B cell (primary cell): ENCODE measurements around the gene DUS2. TPM values are rescaled to one million over a fixed set of nuclear protein-coding genes. Genes with fewer than 3 reads are reported as not detected.

Source experiments
- ATAC-seq: fragments of 200-7000 bp; cut with Tn5 transposase; one replicate; pipeline ENCODE4 v1.10.0; 2021; ENCODE audit warnings: low read depth, mild to moderate bottlenecking, moderate number of reproducible peaks, moderate library complexity
- CTCF ChIA-PET: fragments of 350-600 bp; sonication (Branson Sonifier 250); formaldehyde crosslinking; loops from one replicate; lab custom pipeline; 2021; ENCODE audit warnings: antibody characterized with exemption, inconsistent platforms; lab: Charles Lee
- POLR2A ChIA-PET: fragments of 350-600 bp; sonication (Branson Sonifier 250); formaldehyde crosslinking; loops from one replicate; lab custom pipeline; 2021; ENCODE audit warnings: antibody characterized with exemption; lab: Charles Lee
- DNase-seq: peaks from one replicate; pipeline ENCODE4 v3.0.0; 2013
- H2AFZ ChIP-seq: 2 replicates; pipeline ENCODE4 v1.6.1; 2012; ENCODE audit warnings: mild to moderate bottlenecking, low read depth, low read length; ENCODE audit not compliant: insufficient read depth, poor library complexity, severe bottlenecking
- H3K27ac ChIP-seq, 2 donors: 1 replicate in 1 of 2; 2 replicates in 1 of 2; pipeline ENCODE4 v1.5.1; 2012 to 2013; ENCODE audit warnings: low read length in 2 of 2, mild to moderate bottlenecking in 2 of 2, moderate library complexity in 1 of 2
- H3K27me3 ChIP-seq, 4 experiments: fragments of 200-600 bp in 1 of 4; sonication (generic) in 1 of 4; replicated peaks in 1 of 4; 1 replicate in 2 of 4; 2 replicates in 2 of 4; pipeline versions ENCODE4 v1.6.1 to v1.7.0; 2013 to 2016; ENCODE audit warnings: low read length in 3 of 4, mild to moderate bottlenecking in 2 of 4, mixed read lengths in 1 of 4, moderate library complexity in 1 of 4; ENCODE audit not compliant: insufficient read depth in 4 of 4, control insufficient read depth in 3 of 4; ENCODE audit errors: control extremely low read depth in 1 of 4
- H3K36me3 ChIP-seq, 2 experiments: replicated peaks in 1 of 2; 1 replicate in 1 of 2; 2 replicates in 1 of 2; pipeline versions ENCODE4 v1.6.1 to v1.7.1; 2013; ENCODE audit warnings: low read length in 1 of 2; ENCODE audit not compliant: insufficient read depth in 2 of 2, control insufficient read depth in 1 of 2; ENCODE audit errors: control extremely low read depth in 1 of 2, extremely low read depth in 1 of 2
- H3K4me1 ChIP-seq, 2 donors: fragments of 200-600 bp in 1 of 2; sonication (generic) in 1 of 2; 1 replicate in 1 of 2; 2 replicates in 1 of 2; pipeline versions ENCODE4 v1.5.1 to v1.6.1; 2013 to 2017; ENCODE audit warnings: low read length in 2 of 2; ENCODE audit not compliant: control insufficient read depth in 2 of 2, insufficient read depth in 2 of 2
- H3K4me2 ChIP-seq: replicated peaks from 2 replicates; pipeline ENCODE3; 2012; ENCODE audit warnings: mild to moderate bottlenecking, low read depth, low read length; ENCODE audit not compliant: poor library complexity, severe bottlenecking
- H3K4me3 ChIP-seq, 5 experiments: fragments of 200-600 bp in 1 of 5; sonication (generic) in 1 of 5; 1 replicate in 3 of 5; 2 replicates in 2 of 5; pipeline versions ENCODE4 v1.5.1 to v1.7.0; 2011 to 2016; ENCODE audit warnings: low read length in 4 of 5, mild to moderate bottlenecking in 4 of 5, low read depth in 2 of 5, control low read depth in 1 of 5, moderate library complexity in 1 of 5; ENCODE audit not compliant: insufficient read depth in 1 of 5; ENCODE audit errors: control extremely low read depth in 1 of 5, extremely low read depth in 1 of 5
- H3K79me2 ChIP-seq: fragments of 200-600 bp; sonication (generic); one replicate; pipeline ENCODE4 v1.6.0; 2016; ENCODE audit warnings: low read length; ENCODE audit not compliant: control insufficient read depth, insufficient read depth
- H3K9ac ChIP-seq: fragments of 200-600 bp; sonication (generic); 2 replicates; pipeline ENCODE4 v1.6.1; 2017; ENCODE audit warnings: mild to moderate bottlenecking, low read length, moderate library complexity
- H3K9me3 ChIP-seq, 3 donors: one replicate each; pipeline versions ENCODE4 v1.6.1 to v1.7.1; 2013; ENCODE audit warnings: low read length in 2 of 3; ENCODE audit not compliant: control insufficient read depth in 2 of 3, insufficient read depth in 1 of 3; ENCODE audit errors: control extremely low read depth in 1 of 3
- H4K20me1 ChIP-seq: 2 replicates; pipeline ENCODE4 v1.6.0; 2012; ENCODE audit warnings: mild to moderate bottlenecking, low read length; ENCODE audit not compliant: insufficient read depth, control insufficient read depth, poor library complexity, severe bottlenecking
- H3K27ac Mint-ChIP-seq: one replicate; pipeline ENCODE4 v1.8.0; 2021; ENCODE audit warnings: mixed read lengths
- H3K27me3 Mint-ChIP-seq: one replicate; pipeline ENCODE4 v1.8.0; 2021; ENCODE audit warnings: mixed read lengths
- H3K4me1 Mint-ChIP-seq: one replicate; pipeline ENCODE4 v1.8.0; 2021; ENCODE audit warnings: mixed read lengths
- H3K4me3 Mint-ChIP-seq: one replicate; pipeline ENCODE4 v1.8.0; 2021; ENCODE audit warnings: mixed read lengths
- H3K9me3 Mint-ChIP-seq: one replicate; pipeline ENCODE4 v1.8.0; 2022; ENCODE audit warnings: mixed read lengths; ENCODE audit not compliant: insufficient read depth
- EZH2 ChIP-seq: IDR thresholded peaks from 2 replicates; pipeline ENCODE4 v1.6.1; 2012; ENCODE audit warnings: borderline replicate concordance, low read depth, mild to moderate bottlenecking, moderate library complexity, low read length; ENCODE audit not compliant: insufficient read depth, poor library complexity, severe bottlenecking
- WGBS: methylation state at CpG from one replicate; pipeline ENCODE4 v1.1.5; 2013; ENCODE audit warnings: missing lambda C conversion rate; ENCODE audit not compliant: insufficient coverage; 5-methylcytosine and 5-hydroxymethylcytosine counted together
- intact Hi-C: fragments of 100-400 bp; cut with micrococcal nuclease; formaldehyde crosslinking; loops from one replicate; pipeline ENCODE4 v1.10.0; 2022
- polyA plus RNA-seq: library from polyadenylated mRNA; depleted of rRNA; stranded (reverse); fragments of >200 nt; gene quantifications from 2 replicates; pipeline ENCODE4 v1.2.3, GENCODE V29; 2012
- total RNA-seq, 2 donors: library from RNA; stranded (reverse); fragments of 120-200 nt in 1 of 2; gene quantifications; 1 replicate in 1 of 2; 2 replicates in 1 of 2; pipeline versions ENCODE4 v1.2.3 to v1.2.4, GENCODE V29; 2013 to 2022
- TF ChIP-seq, protein P1 (sequence below): fragments of 200-600 bp; IDR thresholded peaks from one replicate; pipeline ENCODE4 v1.8.0; 2022; ENCODE audit warnings: antibody characterized with exemption, mild to moderate bottlenecking

Gene DUS2
- total and polyA plus RNA-seq, 2 donors (not counting 1 experiment from before 2014, with no cell fraction given), result 61.1 to 93.0 TPM

DNA sequence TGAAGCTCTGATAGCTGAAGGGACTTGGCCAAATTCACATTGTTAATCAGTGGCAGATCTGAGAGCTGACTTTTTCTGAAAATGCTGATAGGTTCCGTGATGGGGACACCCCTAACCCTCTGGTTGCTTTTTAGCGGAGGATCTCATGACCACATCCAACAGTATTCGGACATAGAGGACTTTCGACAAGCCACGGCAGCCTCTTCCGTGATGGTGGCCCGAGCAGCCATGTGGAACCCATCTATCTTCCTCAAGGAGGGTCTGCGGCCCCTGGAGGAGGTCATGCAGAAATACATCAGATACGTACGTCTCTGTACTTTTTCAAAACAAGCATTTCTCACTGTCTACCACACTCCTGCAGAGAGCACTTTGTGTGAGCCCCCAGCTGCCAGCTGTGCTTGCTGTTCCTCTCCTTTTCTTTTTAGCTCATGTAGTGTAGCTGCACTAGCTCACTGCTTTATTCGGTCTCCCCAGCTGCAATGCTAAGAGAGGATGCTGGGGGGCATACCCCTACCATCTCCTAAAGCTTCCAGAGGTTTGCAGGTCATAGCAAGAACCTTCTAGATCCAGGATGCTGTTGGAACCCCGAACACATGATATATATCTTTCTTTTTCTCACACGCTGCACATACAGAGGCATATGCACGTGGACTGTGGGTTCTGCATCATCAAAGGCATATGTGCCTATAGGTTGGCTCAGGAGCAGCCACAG is 47.9 kb downstream of the DUS2 start:
- CTCF ChIA-PET, result interaction anchor here (0.6 to 14.0 kb wide), 18 partner anchors 10 to 357 kb away, joined by 3 to 242 read pairs (median 5); partner anchors contain the start of genes NFATC3 and NRN1L
- TF ChIP-seq, protein P1, sequence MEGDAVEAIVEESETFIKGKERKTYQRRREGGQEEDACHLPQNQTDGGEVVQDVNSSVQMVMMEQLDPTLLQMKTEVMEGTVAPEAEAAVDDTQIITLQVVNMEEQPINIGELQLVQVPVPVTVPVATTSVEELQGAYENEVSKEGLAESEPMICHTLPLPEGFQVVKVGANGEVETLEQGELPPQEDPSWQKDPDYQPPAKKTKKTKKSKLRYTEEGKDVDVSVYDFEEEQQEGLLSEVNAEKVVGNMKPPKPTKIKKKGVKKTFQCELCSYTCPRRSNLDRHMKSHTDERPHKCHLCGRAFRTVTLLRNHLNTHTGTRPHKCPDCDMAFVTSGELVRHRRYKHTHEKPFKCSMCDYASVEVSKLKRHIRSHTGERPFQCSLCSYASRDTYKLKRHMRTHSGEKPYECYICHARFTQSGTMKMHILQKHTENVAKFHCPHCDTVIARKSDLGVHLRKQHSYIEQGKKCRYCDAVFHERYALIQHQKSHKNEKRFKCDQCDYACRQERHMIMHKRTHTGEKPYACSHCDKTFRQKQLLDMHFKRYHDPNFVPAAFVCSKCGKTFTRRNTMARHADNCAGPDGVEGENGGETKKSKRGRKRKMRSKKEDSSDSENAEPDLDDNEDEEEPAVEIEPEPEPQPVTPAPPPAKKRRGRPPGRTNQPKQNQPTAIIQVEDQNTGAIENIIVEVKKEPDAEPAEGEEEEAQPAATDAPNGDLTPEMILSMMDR, result no peak
- no peak for TF ChIP-seq EZH2
- Histone ChIP-seq H3K4me3 (peak overlapping the region in 1 of 5 experiments; percentile 7), H3K79me2 (peaks cover 60% of the 10 kb centered on the region), H2AFZ (no peak overlapping the region), H4K20me1 (peaks cover 45% of the 10 kb centered on the region), H3K4me2 (peak overlapping the region; percentile 61), H3K9me3 (peaks cover 0 to 4% (median 0%) of the 10 kb centered on the region in 3 donors), H3K4me1 (peaks cover 61 to 68% of the 10 kb centered on the region in 2 donors), H3K36me3 (peaks cover 5 to 79% of the 10 kb centered on the region in 2 experiments), H3K9ac (no peak overlapping the region), H3K27me3 (no peaks in the 10 kb centered on the region), H3K27ac (peak overlapping the region; percentile 62 to 65)
- Mint-ChIP-seq H3K4me3 (peak overlapping the region; percentile 72), H3K4me1 (peaks cover 65% of the 10 kb centered on the region), H3K27ac (peak overlapping the region; percentile 86), H3K9me3 (no peaks in the 10 kb centered on the region), H3K27me3 (no peaks in the 10 kb centered on the region)
- WGBS, result 29% methylated on average over 14 of the region's 14 CpGs
- POLR2A ChIA-PET, result interaction anchor here (0.7 to 4.7 kb wide), 3 partner anchors 9 to 1042 kb away, joined by 3 to 52 read pairs (median 6); partner anchors contain the start of gene NFATC3
- intact Hi-C loops, result loop anchor here (1.0 to 2.0 kb wide), 2 partner anchors 14 to 45 kb away; partner anchors contain the start of gene NFATC3
- no peak for ATAC-seq
- DNase-seq, result peak; percentile 49
